IMR-90 (cell line): ENCODE measurements around the gene MAML2.

Experiments used
- BHLHE40 ChIP-seq: fragments of 150-350 bp; IDR thresholded peaks from 2 replicates; pipeline ENCODE4 v1.6.1; 2016; ENCODE audit warnings: mild to moderate bottlenecking, low read depth, low read length
- CTCF ChIP-seq: conservative IDR thresholded peaks from 2 replicates; pipeline ENCODE4 v1.5.1; 2012; ENCODE audit warnings: mild to moderate bottlenecking, low read depth, low read length, improper control_type of control experiment
- ELK1 ChIP-seq: fragments of 150-350 bp; IDR thresholded peaks from 2 replicates; pipeline ENCODE4 v1.6.1; 2016; ENCODE audit warnings: low read depth, mild to moderate bottlenecking, low read length, moderate library complexity, borderline replicate concordance
- POLR2A ChIP-seq: IDR thresholded peaks from 2 replicates; pipeline ENCODE4 v1.6.1; 2012; ENCODE audit warnings: mild to moderate bottlenecking, low read depth, low read length
- RCOR1 ChIP-seq: IDR thresholded peaks from 2 replicates; pipeline ENCODE4 v1.6.1; 2012; ENCODE audit warnings: mild to moderate bottlenecking, low read length, improper control_type of control experiment; ENCODE audit not compliant: insufficient replicate concordance

DNA sequence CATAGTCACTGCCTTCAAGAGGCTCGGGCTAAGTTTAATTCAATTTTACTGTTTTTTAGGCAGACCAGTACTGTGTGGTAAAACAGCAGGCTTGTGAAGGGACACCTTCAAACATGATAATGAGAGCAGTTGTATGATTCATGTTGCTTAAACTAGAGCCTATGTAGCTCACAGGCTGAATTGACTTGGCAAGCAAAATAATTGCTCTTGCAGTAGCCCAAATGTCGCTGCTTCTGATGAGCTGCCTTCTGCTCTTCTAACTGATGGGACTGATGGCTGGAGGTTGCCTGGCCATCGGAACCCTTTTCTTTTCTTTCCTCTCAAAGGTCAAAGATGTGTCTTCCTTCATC lies 137.6 kb downstream of the MAML2 start:
- TF ChIP-seq CTCF, result no peak
- TF ChIP-seq POLR2A, result no peak
- no peak for TF ChIP-seq BHLHE40
- no peak for TF ChIP-seq RCOR1
- TF ChIP-seq ELK1, result no peak
